ENCODE results near the gene PANK4. TPM values are rescaled to one million over a fixed set of nuclear protein-coding genes. Genes with fewer than 3 reads are reported as not detected.

Gene PANK4
- total and polyA plus RNA-seq, 4 donors = 6.2 to 26.8 (median 12.6) TPM

DNA sequence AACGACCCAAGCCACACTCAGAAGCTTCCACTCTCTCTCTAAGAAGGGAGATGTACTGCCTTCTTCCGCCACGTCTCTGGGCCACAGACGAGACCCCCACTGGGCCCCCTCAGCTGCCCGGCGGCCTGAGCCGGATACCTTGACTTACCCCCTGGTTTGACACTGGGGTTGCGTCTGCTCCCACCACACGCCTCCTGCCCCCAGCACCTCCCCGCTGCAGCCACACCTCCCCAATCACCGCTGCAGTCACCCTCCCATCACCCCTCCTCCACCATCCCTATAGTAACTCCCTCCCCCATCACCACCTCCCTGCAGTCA lies 10.7 kb downstream of the PANK4 start:
- no peak overlapping the region for H3K27ac ChIP-seq (ENCODE audit: low read depth in 1 of 2, low read length in 2 of 2)
- DNase-seq (ENCODE audit: low spot score) = no peak

DNA sequence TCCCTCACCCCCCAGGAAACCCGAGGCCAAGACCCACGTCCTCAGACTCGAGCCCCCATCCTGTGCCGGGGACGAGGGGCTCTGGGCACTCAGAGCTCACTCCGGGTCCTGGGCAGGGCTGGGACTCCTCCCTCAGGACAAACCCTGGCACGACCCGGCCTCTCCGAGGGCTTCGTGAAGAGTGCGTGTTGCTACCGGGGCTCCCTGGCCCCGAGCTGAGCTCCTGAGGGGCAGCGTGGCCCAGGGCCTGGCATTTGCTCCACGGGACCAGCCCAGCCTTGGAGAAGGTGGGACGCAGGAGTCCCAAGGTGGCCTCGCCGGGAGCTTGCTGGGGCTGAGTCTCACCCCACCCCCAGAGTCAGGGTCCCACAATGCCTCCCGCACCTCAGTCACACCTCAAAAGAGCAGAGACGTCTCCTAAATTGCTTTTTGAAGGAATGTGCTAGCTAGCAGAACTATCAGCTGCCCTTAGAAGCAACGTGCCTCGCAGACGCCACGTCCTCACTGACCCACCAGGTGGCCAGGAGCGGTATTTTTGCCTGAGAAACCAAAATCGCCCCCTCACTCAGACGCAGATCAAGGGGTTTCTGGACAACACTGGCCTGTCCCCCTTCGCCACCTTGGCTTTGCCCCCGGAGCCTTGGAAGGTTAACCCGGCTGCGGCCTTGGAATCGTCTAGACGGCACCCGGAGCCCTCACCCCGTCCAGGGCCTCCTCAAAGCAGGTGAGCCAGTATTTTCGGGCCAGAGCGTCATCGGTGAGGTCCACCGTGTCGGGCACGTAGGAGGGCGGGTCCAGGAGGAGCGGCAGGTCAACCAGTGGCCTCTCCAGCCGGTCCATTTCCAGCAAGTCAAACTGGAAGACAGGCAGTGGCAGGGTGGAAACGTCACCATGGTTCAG lies 11.3 kb downstream of the PANK4 start:
- no peak for DNase-seq (ENCODE audit: low spot score)
- 94% methylated on average over 45 of the region's 45 CpGs for WGBS
- no peak overlapping the region for H3K27ac ChIP-seq (ENCODE audit: low read depth in 1 of 2, low read length in 2 of 2)

More for the DNA sequence above, 10.7 kb downstream of the PANK4 start:
- Histone ChIP-seq H3K9me3 (ENCODE audit: control insufficient read depth in 4 of 4, low read length in 3 of 4) (no peaks in the 10 kb centered on the region), H3K27me3 (ENCODE audit: control insufficient read depth in 4 of 4, insufficient read depth in 4 of 4, low read length in 3 of 4) (no peaks in the 10 kb centered on the region), H3K4me3 (ENCODE audit: low read depth in 1 of 3, low read length in 3 of 3) (no peak overlapping the region), H3K4me1 (ENCODE audit: control insufficient read depth in 4 of 4, insufficient read depth in 4 of 4, low read length in 3 of 4) (no peaks in the 10 kb centered on the region), H3K36me3 (ENCODE audit: control insufficient read depth in 4 of 4, insufficient read depth in 3 of 4, low read depth in 1 of 4, low read length in 3 of 4) (peaks cover 27 to 91% (median 47%) of the 10 kb centered on the region in 4 donors), H3K9ac (ENCODE audit: low read depth in 1 of 2, low read length in 2 of 2) (no peak overlapping the region)
- 97% methylated on average over 11 of the region's 11 CpGs for WGBS
- no peak for TF ChIP-seq RXRA (IDR thresholded peaks at IDR 0.05)
- TF ChIP-seq NR2F2 (IDR thresholded peaks at IDR 0.05) = no peak
- no peak for TF ChIP-seq HNF4G (IDR thresholded peaks at IDR 0.05)
- TF ChIP-seq, protein P1, sequence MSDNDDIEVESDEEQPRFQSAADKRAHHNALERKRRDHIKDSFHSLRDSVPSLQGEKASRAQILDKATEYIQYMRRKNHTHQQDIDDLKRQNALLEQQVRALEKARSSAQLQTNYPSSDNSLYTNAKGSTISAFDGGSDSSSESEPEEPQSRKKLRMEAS (IDR thresholded peaks at IDR 0.05) = no peak
- TF ChIP-seq YY1 (IDR thresholded peaks at IDR 0.05) = no peak
- no peak for TF ChIP-seq GABPA (IDR thresholded peaks at IDR 0.05 in 1 of 2, conservative IDR thresholded peaks at IDR 0.05 in 1 of 2)
- TF ChIP-seq, protein P2, sequence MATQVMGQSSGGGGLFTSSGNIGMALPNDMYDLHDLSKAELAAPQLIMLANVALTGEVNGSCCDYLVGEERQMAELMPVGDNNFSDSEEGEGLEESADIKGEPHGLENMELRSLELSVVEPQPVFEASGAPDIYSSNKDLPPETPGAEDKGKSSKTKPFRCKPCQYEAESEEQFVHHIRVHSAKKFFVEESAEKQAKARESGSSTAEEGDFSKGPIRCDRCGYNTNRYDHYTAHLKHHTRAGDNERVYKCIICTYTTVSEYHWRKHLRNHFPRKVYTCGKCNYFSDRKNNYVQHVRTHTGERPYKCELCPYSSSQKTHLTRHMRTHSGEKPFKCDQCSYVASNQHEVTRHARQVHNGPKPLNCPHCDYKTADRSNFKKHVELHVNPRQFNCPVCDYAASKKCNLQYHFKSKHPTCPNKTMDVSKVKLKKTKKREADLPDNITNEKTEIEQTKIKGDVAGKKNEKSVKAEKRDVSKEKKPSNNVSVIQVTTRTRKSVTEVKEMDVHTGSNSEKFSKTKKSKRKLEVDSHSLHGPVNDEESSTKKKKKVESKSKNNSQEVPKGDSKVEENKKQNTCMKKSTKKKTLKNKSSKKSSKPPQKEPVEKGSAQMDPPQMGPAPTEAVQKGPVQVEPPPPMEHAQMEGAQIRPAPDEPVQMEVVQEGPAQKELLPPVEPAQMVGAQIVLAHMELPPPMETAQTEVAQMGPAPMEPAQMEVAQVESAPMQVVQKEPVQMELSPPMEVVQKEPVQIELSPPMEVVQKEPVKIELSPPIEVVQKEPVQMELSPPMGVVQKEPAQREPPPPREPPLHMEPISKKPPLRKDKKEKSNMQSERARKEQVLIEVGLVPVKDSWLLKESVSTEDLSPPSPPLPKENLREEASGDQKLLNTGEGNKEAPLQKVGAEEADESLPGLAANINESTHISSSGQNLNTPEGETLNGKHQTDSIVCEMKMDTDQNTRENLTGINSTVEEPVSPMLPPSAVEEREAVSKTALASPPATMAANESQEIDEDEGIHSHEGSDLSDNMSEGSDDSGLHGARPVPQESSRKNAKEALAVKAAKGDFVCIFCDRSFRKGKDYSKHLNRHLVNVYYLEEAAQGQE (IDR thresholded peaks at IDR 0.05) = no peak
- TF ChIP-seq RAD21 (IDR thresholded peaks at IDR 0.05) = no peak
- TF ChIP-seq TAF1 (conservative IDR thresholded peaks at IDR 0.05) = no peak
- TF ChIP-seq FOXA1 (IDR thresholded peaks at IDR 0.05) = no peak
- TF ChIP-seq EGR1 (IDR thresholded peaks at IDR 0.05; ENCODE audit: low read depth in 2 of 2) = no peak

More for the DNA sequence above, 11.3 kb downstream of the PANK4 start:
- TF ChIP-seq NR2F2 (IDR thresholded peaks at IDR 0.05) = no peak
- TF ChIP-seq YY1 (IDR thresholded peaks at IDR 0.05) = no peak
- TF ChIP-seq FOXA1 (IDR thresholded peaks at IDR 0.05) = no peak
- TF ChIP-seq, protein P3, sequence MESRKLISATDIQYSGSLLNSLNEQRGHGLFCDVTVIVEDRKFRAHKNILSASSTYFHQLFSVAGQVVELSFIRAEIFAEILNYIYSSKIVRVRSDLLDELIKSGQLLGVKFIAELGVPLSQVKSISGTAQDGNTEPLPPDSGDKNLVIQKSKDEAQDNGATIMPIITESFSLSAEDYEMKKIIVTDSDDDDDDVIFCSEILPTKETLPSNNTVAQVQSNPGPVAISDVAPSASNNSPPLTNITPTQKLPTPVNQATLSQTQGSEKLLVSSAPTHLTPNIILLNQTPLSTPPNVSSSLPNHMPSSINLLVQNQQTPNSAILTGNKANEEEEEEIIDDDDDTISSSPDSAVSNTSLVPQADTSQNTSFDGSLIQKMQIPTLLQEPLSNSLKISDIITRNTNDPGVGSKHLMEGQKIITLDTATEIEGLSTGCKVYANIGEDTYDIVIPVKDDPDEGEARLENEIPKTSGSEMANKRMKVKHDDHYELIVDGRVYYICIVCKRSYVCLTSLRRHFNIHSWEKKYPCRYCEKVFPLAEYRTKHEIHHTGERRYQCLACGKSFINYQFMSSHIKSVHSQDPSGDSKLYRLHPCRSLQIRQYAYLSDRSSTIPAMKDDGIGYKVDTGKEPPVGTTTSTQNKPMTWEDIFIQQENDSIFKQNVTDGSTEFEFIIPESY (IDR thresholded peaks at IDR 0.05) = no peak
- no peak for TF ChIP-seq FOXA2 (IDR thresholded peaks at IDR 0.05)
- TF ChIP-seq JUND (IDR thresholded peaks at IDR 0.05) = no peak
- TF ChIP-seq, protein P2 (IDR thresholded peaks at IDR 0.05) = no peak
- no peak for TF ChIP-seq TAF1 (conservative IDR thresholded peaks at IDR 0.05)
- no peak for TF ChIP-seq HNF4A (conservative IDR thresholded peaks at IDR 0.05)
- Histone ChIP-seq H3K9me3 (ENCODE audit: control insufficient read depth in 4 of 4, low read length in 3 of 4) (no peaks in the 10 kb centered on the region), H3K4me3 (ENCODE audit: low read depth in 1 of 3, low read length in 3 of 3) (no peak overlapping the region), H3K4me1 (ENCODE audit: control insufficient read depth in 4 of 4, insufficient read depth in 4 of 4, low read length in 3 of 4) (peaks cover 0 to 5% (median 4%) of the 10 kb centered on the region in 4 donors), H3K27me3 (ENCODE audit: control insufficient read depth in 4 of 4, insufficient read depth in 4 of 4, low read length in 3 of 4) (no peaks in the 10 kb centered on the region), H3K9ac (ENCODE audit: low read depth in 1 of 2, low read length in 2 of 2) (no peak overlapping the region), H3K36me3 (ENCODE audit: control insufficient read depth in 4 of 4, insufficient read depth in 3 of 4, low read depth in 1 of 4, low read length in 3 of 4) (peaks cover 24 to 92% (median 48%) of the 10 kb centered on the region in 4 donors)

Measured in liver (tissue), 9 donors.